Measurements from ENCODE around the gene MBP. TPM values are rescaled to one million over a fixed set of nuclear protein-coding genes. Genes with fewer than 3 reads are reported as not detected.

MBP gene
- total RNA-seq, 1 experiment from 2014 or later: 47.4 TPM

GRCh38 chr18:77077941-77078689 is 54.5 kb downstream of the MBP start:
- H4K20me1 ChIP-seq (ENCODE audit: low read length): no peaks in the 10 kb centered on the region
- H3F3A ChIP-seq (ENCODE audit: low read length, unreplicated experiment): no peaks in the 10 kb centered on the region
- CTCF ChIA-PET: no interaction called here
- H3K4me1 ChIP-seq (ENCODE audit: insufficient read depth, low read length): peaks cover 13% of the 10 kb centered on the region; the same call in 1 of the 2 replicates
- intact Hi-C loops (cut with micrococcal nuclease): no loop called here
- H2AFZ ChIP-seq (ENCODE audit: low read length): no peak overlapping the region
- no peak for TF ChIP-seq EZH2phosphoT487 (IDR thresholded peaks at IDR 0.05; ENCODE audit: borderline replicate concordance, low read length)
- no peak for TF ChIP-seq EZH2 (IDR thresholded peaks at IDR 0.05; ENCODE audit: low read length, unreplicated experiment)
- no peak for TF ChIP-seq CTCF (conservative IDR thresholded peaks at IDR 0.05; ENCODE audit: low read depth, low read length)
- no peaks in the 10 kb centered on the region for H3K27me3 ChIP-seq (ENCODE audit: low read length)
- DNase-seq (no peak), ATAC-seq (no peak)
- no TSS peak for BruUV-seq (replicated peaks)
- H3K4me3 ChIP-seq (ENCODE audit: low read length): no peak overlapping the region
- H3K27ac ChIP-seq (ENCODE audit: low read length): no peak overlapping the region
- no peaks in the 10 kb centered on the region for H3K9me2 ChIP-seq (replicated peaks; ENCODE audit: low read length)
- POLR2A ChIA-PET (ENCODE audit: unreplicated experiment): no interaction called here
- no peaks in the 10 kb centered on the region for H3K9me3 ChIP-seq (ENCODE audit: low read length)
- H3K36me3 ChIP-seq (ENCODE audit: low read depth, low read length): no peaks in the 10 kb centered on the region
- H3K4me2 ChIP-seq (ENCODE audit: low read length): no peak overlapping the region
- H3K79me2 ChIP-seq (ENCODE audit: low read length): peaks cover 36% of the 10 kb centered on the region
- H3K9ac ChIP-seq (ENCODE audit: low read length): no peak overlapping the region

- H3K4me1 ChIP-seq (ENCODE audit: insufficient read depth, low read length): peaks cover 18% of the 10 kb centered on the region
- no peak overlapping the region for H3K4me3 ChIP-seq (ENCODE audit: low read length)
- H3K9me3 ChIP-seq (ENCODE audit: low read length): no peaks in the 10 kb centered on the region
- no peaks in the 10 kb centered on the region for H3K27me3 ChIP-seq (ENCODE audit: low read length)
- intact Hi-C loops (cut with micrococcal nuclease): no loop called here
- H4K20me1 ChIP-seq (ENCODE audit: low read length): no peaks in the 10 kb centered on the region
- H3K4me2 ChIP-seq (ENCODE audit: low read length): no peak overlapping the region
- ATAC-seq (no peak), DNase-seq (no peak)
- POLR2A ChIA-PET (ENCODE audit: unreplicated experiment): interaction anchor here (0.6 kb wide), 1 partner anchor 50 kb away, joined by 4 read pairs; no protein-coding TSS in a partner anchor
- no TSS peak for BruUV-seq (replicated peaks)
- H2AFZ ChIP-seq (ENCODE audit: low read length): no peak overlapping the region
- TF ChIP-seq EZH2phosphoT487 (IDR thresholded peaks at IDR 0.05; ENCODE audit: borderline replicate concordance, low read length) (no peak), CTCF (conservative IDR thresholded peaks at IDR 0.05; ENCODE audit: low read depth, low read length) (no peak), EZH2 (IDR thresholded peaks at IDR 0.05; ENCODE audit: low read length, unreplicated experiment) (no peak)
- H3K36me3 ChIP-seq (ENCODE audit: low read depth, low read length): no peaks in the 10 kb centered on the region
- no peak overlapping the region for H3K9ac ChIP-seq (ENCODE audit: low read length)
- no peak overlapping the region for H3K27ac ChIP-seq (ENCODE audit: low read length)
- no peaks in the 10 kb centered on the region for H3K9me2 ChIP-seq (replicated peaks; ENCODE audit: low read length)
- no peaks in the 10 kb centered on the region for H3F3A ChIP-seq (ENCODE audit: low read length, unreplicated experiment)
- CTCF ChIA-PET: no interaction called here
- peaks cover 34% of the 10 kb centered on the region for H3K79me2 ChIP-seq (ENCODE audit: low read length)
These were observed 55.2 kb downstream of the MBP start for GRCh38 chr18:77077401-77077800.

- H4K20me1 ChIP-seq (ENCODE audit: low read length): no peaks in the 10 kb centered on the region
These were observed 56.5 kb downstream of the MBP start for GRCh38 chr18:77076111-77076510.

More at GRCh38 chr18:77076111-77076510, 56.5 kb downstream of the MBP start:
- CTCF ChIA-PET: no interaction called here
- BruUV-seq (replicated peaks): no TSS peak
- no peaks in the 10 kb centered on the region for H3K36me3 ChIP-seq (ENCODE audit: low read depth, low read length)
- POLR2A ChIA-PET (ENCODE audit: unreplicated experiment): no interaction called here
- H3K9ac ChIP-seq (ENCODE audit: low read length): no peak overlapping the region
- no peak overlapping the region for H2AFZ ChIP-seq (ENCODE audit: low read length)
- H3K27me3 ChIP-seq (ENCODE audit: low read length): no peaks in the 10 kb centered on the region
- no peak overlapping the region for H3K27ac ChIP-seq (ENCODE audit: low read length)
- no peak for ATAC-seq
- DNase-seq: no peak
- H3K9me3 ChIP-seq (ENCODE audit: low read length): no peaks in the 10 kb centered on the region
- intact Hi-C loops (cut with micrococcal nuclease): no loop called here
- peaks cover 31% of the 10 kb centered on the region for H3K79me2 ChIP-seq (ENCODE audit: low read length)
- no peak for TF ChIP-seq EZH2phosphoT487 (IDR thresholded peaks at IDR 0.05; ENCODE audit: borderline replicate concordance, low read length)
- TF ChIP-seq EZH2 (IDR thresholded peaks at IDR 0.05; ENCODE audit: low read length, unreplicated experiment): no peak
- no peak for TF ChIP-seq CTCF (conservative IDR thresholded peaks at IDR 0.05; ENCODE audit: low read depth, low read length)
- H3K4me3 ChIP-seq (ENCODE audit: low read length): no peak overlapping the region
- no peak overlapping the region for H3K4me2 ChIP-seq (ENCODE audit: low read length)
- H3K4me1 ChIP-seq (ENCODE audit: insufficient read depth, low read length): peaks cover 28% of the 10 kb centered on the region
- no peaks in the 10 kb centered on the region for H3K9me2 ChIP-seq (replicated peaks; ENCODE audit: low read length)
- H3F3A ChIP-seq (ENCODE audit: low read length, unreplicated experiment): no peaks in the 10 kb centered on the region

Data from PC-3 (cell line).